Adrenal gland (tissue), 5 donors: ENCODE measurements around the gene SETBP1.

ENCODE experiments used
- POLR2A ChIP-seq, 2 donors: fragments of 450-650 bp; IDR thresholded peaks; one replicate each; pipeline ENCODE4 v1.6.1; 2017; ENCODE audit warnings: antibody characterized with exemption in 2 of 2, mild to moderate bottlenecking in 2 of 2, moderate library complexity in 1 of 2
- TF ChIP-seq, protein P1 (sequence below), 6 experiments: fragments of 450-650 bp in 4 of 6; fragments of 200-600 bp in 2 of 6; sonication (generic) in 1 of 6; IDR thresholded peaks; 1 replicate in 5 of 6; 2 replicates in 1 of 6; pipeline versions ENCODE4 v1.5.1 to v1.8.0; 2016 to 2021; ENCODE audit warnings: antibody characterized with exemption in 6 of 6, mild to moderate bottlenecking in 2 of 6, moderate library complexity in 1 of 6
- donor health status: DM: no; HTN: no; CAD: no.

DNA sequence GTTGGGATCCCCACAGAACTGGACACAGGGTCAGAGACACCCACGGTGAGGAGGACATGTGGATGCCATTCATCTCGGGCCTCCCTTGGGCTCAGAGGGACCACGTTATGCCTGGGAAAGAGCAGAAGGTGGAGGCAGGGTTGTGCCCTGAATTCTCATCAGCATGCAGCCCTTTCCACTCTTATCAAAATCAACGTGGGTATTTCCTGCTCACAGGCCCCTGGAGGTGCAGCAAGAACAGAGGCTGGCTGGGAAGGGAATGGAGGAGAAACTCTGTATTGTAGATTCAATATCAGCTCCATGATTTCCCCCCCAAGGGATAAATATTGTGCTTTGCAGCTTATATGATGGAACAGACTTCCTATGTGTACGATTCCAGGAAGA lies 90.9 kb downstream of the SETBP1 start:
- TF ChIP-seq, protein P1, sequence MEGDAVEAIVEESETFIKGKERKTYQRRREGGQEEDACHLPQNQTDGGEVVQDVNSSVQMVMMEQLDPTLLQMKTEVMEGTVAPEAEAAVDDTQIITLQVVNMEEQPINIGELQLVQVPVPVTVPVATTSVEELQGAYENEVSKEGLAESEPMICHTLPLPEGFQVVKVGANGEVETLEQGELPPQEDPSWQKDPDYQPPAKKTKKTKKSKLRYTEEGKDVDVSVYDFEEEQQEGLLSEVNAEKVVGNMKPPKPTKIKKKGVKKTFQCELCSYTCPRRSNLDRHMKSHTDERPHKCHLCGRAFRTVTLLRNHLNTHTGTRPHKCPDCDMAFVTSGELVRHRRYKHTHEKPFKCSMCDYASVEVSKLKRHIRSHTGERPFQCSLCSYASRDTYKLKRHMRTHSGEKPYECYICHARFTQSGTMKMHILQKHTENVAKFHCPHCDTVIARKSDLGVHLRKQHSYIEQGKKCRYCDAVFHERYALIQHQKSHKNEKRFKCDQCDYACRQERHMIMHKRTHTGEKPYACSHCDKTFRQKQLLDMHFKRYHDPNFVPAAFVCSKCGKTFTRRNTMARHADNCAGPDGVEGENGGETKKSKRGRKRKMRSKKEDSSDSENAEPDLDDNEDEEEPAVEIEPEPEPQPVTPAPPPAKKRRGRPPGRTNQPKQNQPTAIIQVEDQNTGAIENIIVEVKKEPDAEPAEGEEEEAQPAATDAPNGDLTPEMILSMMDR (IDR thresholded peaks at IDR 0.05), result no peak
- no peak for TF ChIP-seq POLR2A (IDR thresholded peaks at IDR 0.05)
